Esophagus muscularis mucosa (tissue), 4 donors: Measurements from ENCODE around the gene ADAM30.

Experiments used
- EP300 ChIP-seq: sonication (generic); formaldehyde crosslinking; IDR thresholded peaks from one replicate; pipeline ENCODE4 v1.6.1; 2017; ENCODE audit warnings: antibody characterized with exemption
- POLR2A ChIP-seq: fragments of 450-650 bp; IDR thresholded peaks from one replicate; pipeline ENCODE4 v1.6.1; 2017; ENCODE audit warnings: antibody characterized with exemption, moderate library complexity, mild to moderate bottlenecking, low read depth
- TF ChIP-seq, protein P1 (sequence below), 3 experiments: fragments of 200-600 bp in 2 of 3; fragments of 450-650 bp in 1 of 3; sonication (generic) in 2 of 3; IDR thresholded peaks; one replicate each; pipeline ENCODE4 v1.5.1; 2017 to 2019; ENCODE audit warnings: antibody characterized with exemption in 3 of 3, mild to moderate bottlenecking in 2 of 3, moderate library complexity in 1 of 3

- TF ChIP-seq, protein P1, sequence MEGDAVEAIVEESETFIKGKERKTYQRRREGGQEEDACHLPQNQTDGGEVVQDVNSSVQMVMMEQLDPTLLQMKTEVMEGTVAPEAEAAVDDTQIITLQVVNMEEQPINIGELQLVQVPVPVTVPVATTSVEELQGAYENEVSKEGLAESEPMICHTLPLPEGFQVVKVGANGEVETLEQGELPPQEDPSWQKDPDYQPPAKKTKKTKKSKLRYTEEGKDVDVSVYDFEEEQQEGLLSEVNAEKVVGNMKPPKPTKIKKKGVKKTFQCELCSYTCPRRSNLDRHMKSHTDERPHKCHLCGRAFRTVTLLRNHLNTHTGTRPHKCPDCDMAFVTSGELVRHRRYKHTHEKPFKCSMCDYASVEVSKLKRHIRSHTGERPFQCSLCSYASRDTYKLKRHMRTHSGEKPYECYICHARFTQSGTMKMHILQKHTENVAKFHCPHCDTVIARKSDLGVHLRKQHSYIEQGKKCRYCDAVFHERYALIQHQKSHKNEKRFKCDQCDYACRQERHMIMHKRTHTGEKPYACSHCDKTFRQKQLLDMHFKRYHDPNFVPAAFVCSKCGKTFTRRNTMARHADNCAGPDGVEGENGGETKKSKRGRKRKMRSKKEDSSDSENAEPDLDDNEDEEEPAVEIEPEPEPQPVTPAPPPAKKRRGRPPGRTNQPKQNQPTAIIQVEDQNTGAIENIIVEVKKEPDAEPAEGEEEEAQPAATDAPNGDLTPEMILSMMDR (IDR thresholded peaks at IDR 0.05) = no peak
- TF ChIP-seq EP300 (no peak), POLR2A (no peak)
Measured at GRCh38 chr1:119884711-119885110, 11.6 kb downstream of the ADAM30 start.
